Ascending aorta (tissue), 2 donors: Measurements from ENCODE around the gene ARHGAP8. TPM values are rescaled to one million over a fixed set of nuclear protein-coding genes. Genes with fewer than 3 reads are reported as not detected.

ENCODE experiments used
- DNase-seq, 2 donors: peaks; one replicate each; pipeline ENCODE4 v3.0.0-alpha.2; 2019; ENCODE audit warnings: low spot score in 2 of 2
- H3K27ac ChIP-seq, 2 donors: fragments of 200-600 bp; sonication (generic); one replicate each; pipeline ENCODE4 v1.5.1; 2016 to 2017; ENCODE audit warnings: mild to moderate bottlenecking in 1 of 2
- H3K27me3 ChIP-seq: fragments of 200-600 bp; sonication (generic); one replicate; pipeline ENCODE4 v1.5.1; 2017
- H3K36me3 ChIP-seq, 2 donors: fragments of 200-600 bp; sonication (generic); one replicate each; pipeline ENCODE4 v1.5.1; 2016
- H3K4me1 ChIP-seq, 2 donors: fragments of 200-600 bp; sonication (generic); one replicate each; pipeline ENCODE4 v1.5.1; 2016 to 2017; ENCODE audit warnings: mild to moderate bottlenecking in 1 of 2
- H3K4me3 ChIP-seq, 2 donors: fragments of 200-600 bp; sonication (generic); one replicate each; pipeline ENCODE4 v1.5.1; 2016 to 2017; ENCODE audit warnings: mild to moderate bottlenecking in 1 of 2
- H3K9me3 ChIP-seq, 2 donors: fragments of 200-600 bp; sonication (generic); one replicate each; pipeline ENCODE4 v1.5.1; 2016
- intact Hi-C: fragments of 100-400 bp; cut with DNase I; formaldehyde crosslinking; loops from one replicate; pipeline ENCODE4 v1.15.1; 2023
- total RNA-seq: library from RNA; depleted of rRNA; stranded (reverse); fragments of >200 nt; gene quantifications from one replicate; pipeline ENCODE4 v1.1.0, GENCODE V29; 2016
- TF ChIP-seq, protein P1 (sequence below), 3 experiments: fragments of 200-600 bp in 2 of 3; fragments of 450-650 bp in 1 of 3; sonication (generic) in 2 of 3; IDR thresholded peaks; one replicate each; pipeline ENCODE4 v1.5.1; 2016 to 2019; ENCODE audit warnings: antibody characterized with exemption in 3 of 3, mild to moderate bottlenecking in 1 of 3, moderate library complexity in 1 of 3

ARHGAP8 gene
- total RNA-seq, 1 donor from 2014 or later: not detected

DNA sequence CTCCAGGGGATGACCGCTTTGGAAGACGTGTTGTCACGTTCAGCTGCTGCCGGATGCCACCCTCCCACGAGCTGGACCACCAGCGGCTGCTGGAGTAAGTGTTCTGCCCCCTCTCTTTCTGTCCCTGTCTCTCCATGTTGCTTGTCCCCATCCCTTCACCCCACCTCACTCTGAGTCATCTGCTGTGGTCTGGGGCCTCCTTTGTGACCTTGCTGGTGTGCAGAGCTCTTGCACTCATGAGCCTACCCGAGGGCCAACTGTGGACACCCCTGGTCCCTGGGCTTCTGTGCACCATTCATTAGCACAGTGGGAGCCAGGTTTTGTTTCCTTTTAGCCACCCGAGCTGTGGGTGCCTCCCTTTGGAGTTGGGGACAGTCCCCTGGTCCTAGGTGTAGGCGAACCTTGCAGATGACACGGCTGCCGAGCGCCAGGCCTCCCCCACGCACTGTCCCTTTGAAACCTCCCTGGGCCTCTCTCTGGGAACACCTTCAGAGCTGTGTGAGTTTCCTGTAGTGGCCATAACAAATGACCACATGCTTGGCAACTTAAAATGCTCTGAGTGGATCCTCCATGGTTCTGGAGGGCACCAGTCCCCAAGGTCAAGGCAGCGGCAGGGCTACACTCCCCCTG is 49.8 kb downstream of the ARHGAP8 start:
- Histone ChIP-seq H3K4me1 (no peaks in the 10 kb centered on the region), H3K9me3 (no peaks in the 10 kb centered on the region), H3K27me3 (no peaks in the 10 kb centered on the region), H3K36me3 (no peaks in the 10 kb centered on the region), H3K4me3 (no peak overlapping the region), H3K27ac (no peak overlapping the region)
- TF ChIP-seq, protein P1, sequence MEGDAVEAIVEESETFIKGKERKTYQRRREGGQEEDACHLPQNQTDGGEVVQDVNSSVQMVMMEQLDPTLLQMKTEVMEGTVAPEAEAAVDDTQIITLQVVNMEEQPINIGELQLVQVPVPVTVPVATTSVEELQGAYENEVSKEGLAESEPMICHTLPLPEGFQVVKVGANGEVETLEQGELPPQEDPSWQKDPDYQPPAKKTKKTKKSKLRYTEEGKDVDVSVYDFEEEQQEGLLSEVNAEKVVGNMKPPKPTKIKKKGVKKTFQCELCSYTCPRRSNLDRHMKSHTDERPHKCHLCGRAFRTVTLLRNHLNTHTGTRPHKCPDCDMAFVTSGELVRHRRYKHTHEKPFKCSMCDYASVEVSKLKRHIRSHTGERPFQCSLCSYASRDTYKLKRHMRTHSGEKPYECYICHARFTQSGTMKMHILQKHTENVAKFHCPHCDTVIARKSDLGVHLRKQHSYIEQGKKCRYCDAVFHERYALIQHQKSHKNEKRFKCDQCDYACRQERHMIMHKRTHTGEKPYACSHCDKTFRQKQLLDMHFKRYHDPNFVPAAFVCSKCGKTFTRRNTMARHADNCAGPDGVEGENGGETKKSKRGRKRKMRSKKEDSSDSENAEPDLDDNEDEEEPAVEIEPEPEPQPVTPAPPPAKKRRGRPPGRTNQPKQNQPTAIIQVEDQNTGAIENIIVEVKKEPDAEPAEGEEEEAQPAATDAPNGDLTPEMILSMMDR (IDR thresholded peaks at IDR 0.05): no peak
- intact Hi-C loops: no loop called here
- DNase-seq: no peak

DNA sequence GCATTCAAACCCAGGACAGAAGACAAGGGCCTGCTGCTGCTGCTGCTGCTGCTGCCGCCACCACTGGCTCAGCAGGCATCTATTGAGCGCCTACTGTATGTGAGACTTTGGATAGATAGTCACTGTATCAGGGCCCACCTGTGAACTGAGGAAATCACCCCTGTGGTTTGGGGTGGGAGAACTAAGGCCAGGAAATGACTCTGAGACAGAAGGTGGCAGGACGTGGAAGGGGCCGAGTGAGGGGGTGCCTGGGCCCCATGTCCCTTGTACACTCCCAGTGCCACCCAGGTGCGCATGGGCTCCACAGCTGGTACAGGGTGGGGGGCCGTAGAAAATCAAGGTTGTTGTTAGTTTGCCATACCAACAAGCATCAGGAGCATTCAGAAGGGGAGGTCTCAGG is 50.6 kb downstream of the ARHGAP8 start:
- no peak overlapping the region for H3K27ac ChIP-seq
- no peaks in the 10 kb centered on the region for H3K4me1 ChIP-seq
- no peak overlapping the region for H3K4me3 ChIP-seq
- H3K27me3 ChIP-seq: no peaks in the 10 kb centered on the region
- no peaks in the 10 kb centered on the region for H3K36me3 ChIP-seq
- TF ChIP-seq, protein P1 (IDR thresholded peaks at IDR 0.05): no peak
- DNase-seq: no peak
- intact Hi-C loops: no loop called here
- no peaks in the 10 kb centered on the region for H3K9me3 ChIP-seq

DNA sequence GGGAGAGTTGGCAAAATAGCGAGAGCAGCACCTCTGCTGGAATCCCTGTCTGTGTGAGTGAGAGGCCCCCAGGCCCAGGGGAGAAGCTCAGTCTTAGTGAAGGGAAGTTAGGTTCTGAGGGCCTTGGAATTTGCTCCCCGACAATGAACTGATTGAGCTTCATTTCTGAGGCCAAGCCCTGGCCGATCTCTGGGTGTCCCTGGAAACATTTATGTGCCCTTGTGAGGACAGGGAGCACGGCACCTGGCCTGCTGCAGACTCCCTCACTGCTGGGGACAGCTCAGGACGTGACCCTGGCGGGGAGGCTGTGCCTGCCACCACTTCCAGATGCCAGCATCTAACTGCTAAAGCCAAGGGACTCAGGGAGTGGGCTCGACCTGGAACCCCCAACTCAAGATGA is 52.0 kb downstream of the ARHGAP8 start:
- no peaks in the 10 kb centered on the region for H3K27me3 ChIP-seq
- intact Hi-C loops: no loop called here
- TF ChIP-seq, protein P1 (IDR thresholded peaks at IDR 0.05): no peak

DNA sequence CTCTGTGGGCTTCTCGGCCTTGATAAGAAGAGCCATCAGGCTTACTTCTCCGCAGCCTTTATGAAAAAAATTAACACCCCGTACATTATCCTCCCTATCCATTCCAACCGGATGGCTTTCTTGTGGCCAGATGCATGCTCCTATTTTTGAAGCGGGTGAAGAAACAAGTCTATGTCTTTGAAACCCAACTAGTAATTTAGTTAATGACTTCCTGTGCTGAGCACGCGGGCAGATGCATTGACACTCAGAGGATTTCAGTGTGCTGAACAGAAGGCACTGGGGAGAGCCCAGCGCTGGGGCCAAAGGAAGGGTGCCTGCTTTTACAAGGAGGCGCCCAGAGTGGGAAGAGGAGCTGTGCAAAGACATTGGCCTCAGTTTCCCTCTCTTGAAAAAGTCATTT is 53.3 kb downstream of the ARHGAP8 start:
- intact Hi-C loops: no loop called here
- Histone ChIP-seq H3K27ac (no peak overlapping the region), H3K9me3 (no peaks in the 10 kb centered on the region), H3K4me3 (no peak overlapping the region), H3K36me3 (no peaks in the 10 kb centered on the region), H3K4me1 (no peaks in the 10 kb centered on the region), H3K27me3 (no peaks in the 10 kb centered on the region)
- DNase-seq: no peak
- TF ChIP-seq, protein P1 (IDR thresholded peaks at IDR 0.05): no peak

More for the DNA sequence above, 52.0 kb downstream of the ARHGAP8 start:
- Histone ChIP-seq H3K36me3 (no peaks in the 10 kb centered on the region), H3K27ac (no peak overlapping the region), H3K4me3 (no peak overlapping the region), H3K9me3 (no peaks in the 10 kb centered on the region), H3K4me1 (no peaks in the 10 kb centered on the region)
- DNase-seq: no peak

DNA sequence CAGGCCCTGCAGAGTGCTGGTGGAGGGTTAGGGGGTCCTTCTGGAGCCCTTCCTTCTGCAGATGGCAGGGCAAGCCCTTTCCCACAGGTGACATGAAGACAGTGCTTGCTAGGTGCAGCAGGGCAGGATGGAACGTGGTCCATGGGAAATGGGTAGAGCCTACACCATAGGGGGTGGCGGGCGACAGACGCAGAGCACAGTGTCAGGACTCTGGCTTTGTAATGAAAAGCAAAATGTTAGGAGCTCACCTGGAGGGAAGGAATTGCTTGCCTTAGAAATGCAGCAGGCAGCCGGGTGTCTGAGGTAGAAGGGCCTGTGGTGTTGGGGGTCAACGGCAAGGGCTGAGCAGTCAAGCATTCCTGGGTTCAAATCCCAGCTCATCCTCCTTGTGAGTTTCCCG is 54.9 kb downstream of the ARHGAP8 start:
- H3K9me3 ChIP-seq: no peaks in the 10 kb centered on the region

More for the DNA sequence above, 54.9 kb downstream of the ARHGAP8 start:
- H3K27ac ChIP-seq: no peak overlapping the region
- no peaks in the 10 kb centered on the region for H3K27me3 ChIP-seq
- TF ChIP-seq, protein P1 (IDR thresholded peaks at IDR 0.05): no peak
- no peaks in the 10 kb centered on the region for H3K4me1 ChIP-seq
- DNase-seq: no peak
- no peaks in the 10 kb centered on the region for H3K36me3 ChIP-seq
- H3K4me3 ChIP-seq: no peak overlapping the region
- intact Hi-C loops: no loop called here
